Measurements from ENCODE around the gene GDF11. TPM values are rescaled to one million over a fixed set of nuclear protein-coding genes. Genes with fewer than 3 reads are reported as not detected.

GDF11 gene
- 4.5 and 8.6 TPM in 2 replicates for total RNA-seq

GRCh38 chr12:55742719-55743405 lies at the start of gene GDF11:
GDF11 (plus strand) TSS chr12:55743122; CDS start chr12:55743317, 195 bp downstream.

GRCh38 chr12:55707841-55708694 lies 34.9 kb upstream of the GDF11 start, which contains the start of gene ITGA7:
ITGA7 (minus strand) TSS chr12:55707904; CDS start chr12:55707682, 222 bp downstream.

GRCh38 chr12:55715833-55716581 lies 26.9 kb upstream of the GDF11 start, which contains the start of gene BLOC1S1:
BLOC1S1 (plus strand) TSS chr12:55716046; CDS start chr12:55716052, 6 bp downstream.

GRCh38 chr12:55720071-55720564 lies 22.8 kb upstream of the GDF11 start, which contains the start of gene RDH5:
RDH5 (plus strand) TSS chr12:55720393; CDS start chr12:55721185, 792 bp downstream.

GRCh38 chr12:55728939-55729818 lies 13.7 kb upstream of the GDF11 start, which contains the start of gene CD63:
CD63 (minus strand) TSS chr12:55729009; CDS start chr12:55728341, 668 bp downstream.

Small RNA genes lying within 50 kb of the gene (small RNA-seq; reads per million reads assigned to genes)
- gene AC009779.1 (not detected), gene RF00017 (not detected)

Other genes starting within 250 kb of the GDF11 start
- gene OR6C4, start 193.5 kb upstream of the GDF11 start, total RNA-seq = not detected in 2 replicates
- gene OR2AP1, start 170.7 kb upstream of the GDF11 start, total RNA-seq = not detected in 2 replicates
- not detected in 2 replicates for gene OR10P1, start 106.2 kb upstream of the GDF11 start, total RNA-seq
- gene ITGA7, start 35.2 kb upstream of the GDF11 start, total RNA-seq = 0.40 and 0.57 TPM in 2 replicates
- 46.5 and 50.1 TPM in 2 replicates for gene BLOC1S1, start 27.1 kb upstream of the GDF11 start, total RNA-seq
- gene RDH5, start 22.7 kb upstream of the GDF11 start, total RNA-seq = 1.3 and 1.5 TPM in 2 replicates
- 713 and 1,112 TPM in 2 replicates for gene CD63, start 14.1 kb upstream of the GDF11 start, total RNA-seq
- gene SARNP, start 74.6 kb downstream of the GDF11 start, total RNA-seq = 97.2 and 125 TPM in 2 replicates
- gene ORMDL2, start 74.9 kb downstream of the GDF11 start, total RNA-seq = 21.3 and 22.2 TPM in 2 replicates
- gene DNAJC14, start 86.5 kb downstream of the GDF11 start, total RNA-seq = 32.4 and 43.6 TPM in 2 replicates
- 0.36 and 0.53 TPM in 2 replicates for gene MMP19, start 99.8 kb downstream of the GDF11 start, total RNA-seq
- 22.2 and 27.8 TPM in 2 replicates for gene PYM1, start 184.8 kb downstream of the GDF11 start, total RNA-seq
- 62.8 and 69.4 TPM in 2 replicates for gene DGKA, start 188.0 kb downstream of the GDF11 start, total RNA-seq
- 0.36 and 0.40 TPM in 2 replicates for gene PMEL, start 222.9 kb downstream of the GDF11 start, total RNA-seq
- gene CDK2, start 223.7 kb downstream of the GDF11 start, total RNA-seq = 43.2 and 53.2 TPM in 2 replicates
- gene RAB5B, start 231.0 kb downstream of the GDF11 start, total RNA-seq = 57.3 and 71.9 TPM in 2 replicates

Data from thoracic aorta endothelial cell (primary cell).